SKM-1 treated with dmso at 0.1 percent for 144 hours (cell line): Measurements from ENCODE around the gene CASR.
A peak's percentile ranks its signal among the peaks of the same experiment; 100 is the strongest.
"Not testable (repeated sequence)": the region's sequence is repeated elsewhere in the genome, so short reads cannot be mapped to it uniquely, and the experiment has no call there.

Experiments
- DNase-seq: peaks from one replicate; lab custom pipeline; 2025; ENCODE audit not compliant: unreplicated experiment; lab: John Stamatoyannopoulos, UW

The CASR gene

GRCh38 chr3:122183521-122183892 lies at the start of gene CASR:
CASR (plus strand) TSS chr3:122183668; CDS start chr3:122254190, 70,522 bp downstream.
- no peak for DNase-seq

- no peak for DNase-seq
Measured at GRCh38 chr3:122146466-122146865, 37.0 kb upstream of the CASR start.

GRCh38 chr3:122148941-122149627 lies 34.4 kb upstream of the CASR start:
- DNase-seq = no peak

- DNase-seq = no peak
Measured at GRCh38 chr3:122151480-122151879, 32.0 kb upstream of the CASR start.

GRCh38 chr3:122164983-122165382 lies 18.5 kb upstream of the CASR start:
- DNase-seq = not testable (repeated sequence)

- peak; percentile 52 for DNase-seq
Measured at GRCh38 chr3:122167630-122168029, 15.8 kb upstream of the CASR start.

- DNase-seq = no peak
Measured at GRCh38 chr3:122168044-122168443, 15.4 kb upstream of the CASR start.

- no peak for DNase-seq
Measured at GRCh38 chr3:122169911-122170310, 13.6 kb upstream of the CASR start.

GRCh38 chr3:122171361-122171760 lies 12.1 kb upstream of the CASR start:
- DNase-seq = not testable (repeated sequence)

GRCh38 chr3:122178711-122179110 lies 4.8 kb upstream of the CASR start:
- DNase-seq = no peak

GRCh38 chr3:122183893-122184590 lies 574 bp downstream of the CASR start:
- DNase-seq = no peak

- no peak for DNase-seq
Measured at GRCh38 chr3:122184591-122184929, 1.1 kb downstream of the CASR start.

- no peak for DNase-seq
Measured at GRCh38 chr3:122186372-122186771, 2.9 kb downstream of the CASR start.

- DNase-seq = no peak
Measured at GRCh38 chr3:122188737-122189136, 5.3 kb downstream of the CASR start.

- no peak for DNase-seq
Measured at GRCh38 chr3:122189357-122189756, 5.9 kb downstream of the CASR start.

GRCh38 chr3:122190525-122190924 lies 7.1 kb downstream of the CASR start:
- no peak for DNase-seq

- DNase-seq = no peak
Measured at GRCh38 chr3:122198966-122199365, 15.5 kb downstream of the CASR start.

- no peak for DNase-seq
Measured at GRCh38 chr3:122199552-122199951, 16.1 kb downstream of the CASR start.

GRCh38 chr3:122200661-122201060 lies 17.2 kb downstream of the CASR start:
- DNase-seq = no peak

- not testable (repeated sequence) for DNase-seq
Measured at GRCh38 chr3:122201476-122201875, 18.0 kb downstream of the CASR start.

GRCh38 chr3:122208579-122208978 lies 25.1 kb downstream of the CASR start:
- DNase-seq = no peak

GRCh38 chr3:122213650-122214049 lies 30.2 kb downstream of the CASR start:
- no peak for DNase-seq

- DNase-seq = no peak
Measured at GRCh38 chr3:122214711-122215110, 31.2 kb downstream of the CASR start.
